RWPE2 (cell line): ENCODE data around the gene PFDN1.

Experiments used
- ATAC-seq: fragments of 200-7000 bp; cut with Tn5 transposase; 3 replicates; pipeline ENCODE4 v1.9.1; 2021; ENCODE audit warnings: low read depth
- DNase-seq: peaks from one replicate; pipeline ENCODE4 v3.0.0-alpha.2; 2020; ENCODE audit warnings: low spot score
- H3K27ac ChIP-seq: fragments of 450-650 bp; 2 replicates; pipeline ENCODE4 v1.5.1; 2017; ENCODE audit warnings: mild to moderate bottlenecking; ENCODE audit not compliant: poor library complexity, severe bottlenecking
- H3K27me3 ChIP-seq: fragments of 250-450 bp; sonication (Bioruptor Pico); 2 replicates; pipeline ENCODE4 v1.5.1; 2021; ENCODE audit warnings: mild to moderate bottlenecking, moderate library complexity; ENCODE audit not compliant: insufficient read depth, poor library complexity, severe bottlenecking
- H3K36me3 ChIP-seq: fragments of 250-450 bp; sonication (Bioruptor Pico); 2 replicates; pipeline ENCODE4 v1.5.1; 2020; ENCODE audit warnings: low read depth, mild to moderate bottlenecking, moderate library complexity
- H3K4me1 ChIP-seq: fragments of 250-450 bp; sonication (Bioruptor Pico); 2 replicates; pipeline ENCODE4 v1.5.1; 2021; ENCODE audit warnings: mild to moderate bottlenecking, moderate library complexity; ENCODE audit not compliant: insufficient read depth, poor library complexity, severe bottlenecking
- H3K4me3 ChIP-seq: fragments of 250-450 bp; sonication (Bioruptor Pico); 2 replicates; pipeline ENCODE4 v1.5.1; 2021; ENCODE audit warnings: mild to moderate bottlenecking, moderate library complexity; ENCODE audit not compliant: severe bottlenecking
- H3K9me3 ChIP-seq: fragments of 250-450 bp; sonication (Bioruptor Pico); 2 replicates; pipeline ENCODE4 v1.5.1; 2021; ENCODE audit warnings: mild to moderate bottlenecking, moderate library complexity; ENCODE audit not compliant: severe bottlenecking
- CTCF ChIP-seq: fragments of 450-650 bp; IDR thresholded peaks from one replicate; pipeline ENCODE4 v1.5.1; 2017; ENCODE audit warnings: mild to moderate bottlenecking, moderate library complexity; ENCODE audit not compliant: poor library complexity, severe bottlenecking

The PFDN1 gene

GRCh38 chr5:140253985-140254384 is 48.9 kb downstream of the PFDN1 start:
- Histone ChIP-seq H3K4me1 (peaks cover 49% of the 10 kb centered on the region), H3K27me3 (no peaks in the 10 kb centered on the region), H3K27ac (peak overlapping the region; percentile 56), H3K4me3 (no peak overlapping the region), H3K9me3 (no peaks in the 10 kb centered on the region), H3K36me3 (peaks cover 15% of the 10 kb centered on the region)
- DNase-seq (no peak), ATAC-seq (peak; percentile 93)
- no peak for TF ChIP-seq CTCF

GRCh38 chr5:140252470-140253126 is 50.3 kb downstream of the PFDN1 start:
- Histone ChIP-seq H3K9me3 (no peaks in the 10 kb centered on the region), H3K4me3 (no peak overlapping the region), H3K27me3 (no peaks in the 10 kb centered on the region), H3K4me1 (peaks cover 36% of the 10 kb centered on the region), H3K27ac (peak overlapping the region; percentile 56), H3K36me3 (peaks cover 4% of the 10 kb centered on the region; the same call in 1 of the 2 replicates)
- DNase-seq (no peak), ATAC-seq (no peak)
- TF ChIP-seq CTCF: no peak

- no peak for TF ChIP-seq CTCF
- ATAC-seq (peak; percentile 60), DNase-seq (no peak)
- Histone ChIP-seq H3K4me3 (no peak overlapping the region), H3K36me3 (peaks cover 3% of the 10 kb centered on the region; the same call in 1 of the 2 replicates), H3K9me3 (no peaks in the 10 kb centered on the region), H3K27ac (peak overlapping the region; percentile 56), H3K27me3 (no peaks in the 10 kb centered on the region), H3K4me1 (peaks cover 40% of the 10 kb centered on the region)
These were observed 51.4 kb downstream of the PFDN1 start for GRCh38 chr5:140251527-140251973.

- DNase-seq (no peak), ATAC-seq (no peak)
- H3K27ac ChIP-seq: peak overlapping the region; percentile 56
- H3K36me3 ChIP-seq: peaks cover 3% of the 10 kb centered on the region; the same call in 1 of the 2 replicates
- H3K27me3 ChIP-seq: no peaks in the 10 kb centered on the region
- H3K4me1 ChIP-seq: peaks cover 41% of the 10 kb centered on the region
- H3K9me3 ChIP-seq: no peaks in the 10 kb centered on the region
- no peak overlapping the region for H3K4me3 ChIP-seq
- no peak for TF ChIP-seq CTCF
These were observed 52.5 kb downstream of the PFDN1 start for GRCh38 chr5:140250386-140250785.

GRCh38 chr5:140249536-140249935 is 53.4 kb downstream of the PFDN1 start:
- no peaks in the 10 kb centered on the region for H3K9me3 ChIP-seq
- H3K4me1 ChIP-seq: peaks cover 38% of the 10 kb centered on the region
- TF ChIP-seq CTCF: no peak
- no peak for ATAC-seq
- H3K36me3 ChIP-seq: peaks cover 9% of the 10 kb centered on the region
- no peak overlapping the region for H3K27ac ChIP-seq
- H3K4me3 ChIP-seq: no peak overlapping the region
- H3K27me3 ChIP-seq: no peaks in the 10 kb centered on the region
- DNase-seq: no peak
